Measurements from ENCODE around the gene KYAT1. TPM values are rescaled to one million over a fixed set of nuclear protein-coding genes. Genes with fewer than 3 reads are reported as not detected.
A peak's percentile ranks its signal among the peaks of the same experiment; 100 is the strongest.

Gene KYAT1
- 9.7 TPM for total RNA-seq

DNA sequence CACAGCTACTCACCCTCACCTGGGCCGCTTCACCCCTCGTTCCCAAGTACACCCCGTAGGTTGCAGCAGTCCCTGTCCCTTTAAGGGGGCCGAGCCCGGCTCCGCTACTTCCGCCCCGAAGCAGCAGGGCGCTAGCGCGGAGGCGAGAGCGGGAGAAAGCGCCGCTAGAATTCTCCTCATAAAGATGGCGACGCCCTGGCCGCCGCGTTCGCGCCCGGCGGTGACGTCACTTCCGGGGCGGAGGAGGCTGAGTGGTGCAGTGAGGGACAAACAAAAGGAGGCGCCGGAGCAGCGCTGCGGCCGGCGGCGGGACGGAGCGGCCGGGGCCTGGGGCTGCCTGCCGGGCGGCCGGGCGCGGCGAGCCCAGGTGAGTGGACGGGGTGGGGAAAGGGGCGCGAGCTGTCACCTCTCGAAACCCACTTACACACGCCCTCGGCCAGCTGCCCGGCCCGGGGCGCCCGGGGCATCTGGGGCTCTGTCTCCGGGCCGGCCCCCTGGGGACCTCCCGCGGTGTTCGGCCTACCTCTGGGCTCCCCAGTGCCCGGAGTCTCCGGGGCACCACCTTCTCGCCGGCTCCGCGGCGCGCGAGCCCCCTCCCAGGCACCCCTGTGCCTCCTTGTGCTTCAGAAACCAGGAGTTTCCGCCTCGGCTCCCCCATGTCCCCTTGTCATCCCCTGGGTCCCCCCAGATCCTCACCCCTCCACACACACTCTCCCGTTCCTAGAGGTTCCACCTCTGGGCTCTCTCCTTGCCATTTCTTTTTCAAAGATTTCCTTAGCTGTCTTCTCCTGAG lies at the start of gene KYAT1, which contains the start of gene LRRC8A:
TSS of gene KYAT1 (minus strand) at position 67 of the 793 bp plus-strand sequence. CDS start 36,545 bp downstream, outside the sequence.
TSS of gene LRRC8A (plus strand) at position 250 of the 793 bp plus-strand sequence. CDS start 25,032 bp downstream, outside the sequence.
- DNase-seq (ENCODE audit: low spot score): peak; percentile 97

DNA sequence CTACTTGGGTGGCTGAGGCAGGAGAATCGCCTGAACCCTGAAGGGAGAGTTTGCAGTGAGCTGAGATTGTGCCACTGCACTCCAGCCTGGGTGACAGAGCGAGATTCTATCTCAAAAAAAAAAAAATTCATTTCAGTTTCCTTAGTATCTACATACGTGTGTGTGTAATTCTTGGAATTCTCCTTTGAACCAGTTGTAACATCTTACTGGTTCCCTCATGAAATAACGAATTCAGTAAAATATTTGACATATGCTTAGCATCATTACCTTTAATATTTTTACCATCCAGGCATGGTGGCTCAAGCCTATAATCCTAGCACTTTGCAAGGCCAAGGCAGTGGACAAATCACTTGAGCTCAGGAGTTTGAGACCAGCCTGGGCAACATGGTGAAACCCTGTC lies 47.8 kb upstream of the KYAT1 start:
- no peak for DNase-seq (ENCODE audit: low spot score)

DNA sequence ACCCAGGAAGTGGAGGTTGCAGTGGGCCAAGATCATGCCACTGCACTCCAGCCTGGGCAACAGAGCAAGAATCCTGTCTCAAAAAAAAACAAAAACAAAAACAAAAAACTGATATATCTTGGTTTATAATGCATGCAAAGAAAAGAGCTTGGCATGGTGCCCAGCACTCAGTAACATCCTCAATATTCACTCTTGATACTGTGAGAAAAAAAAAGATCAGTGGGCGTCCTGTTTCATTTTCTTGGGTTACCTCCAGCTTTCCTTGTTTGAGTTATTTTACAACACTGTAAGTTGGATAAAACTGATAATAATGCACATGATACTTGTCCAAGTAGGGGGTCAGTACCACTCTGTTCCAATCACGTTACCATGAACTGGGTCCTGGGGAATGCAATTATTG lies 46.9 kb upstream of the KYAT1 start:
- no peak for DNase-seq (ENCODE audit: low spot score)

- peak; percentile 53 for DNase-seq (ENCODE audit: low spot score)
Measured at GRCh38 chr9:128927731-128928411, 46.1 kb upstream of the KYAT1 start.

DNA sequence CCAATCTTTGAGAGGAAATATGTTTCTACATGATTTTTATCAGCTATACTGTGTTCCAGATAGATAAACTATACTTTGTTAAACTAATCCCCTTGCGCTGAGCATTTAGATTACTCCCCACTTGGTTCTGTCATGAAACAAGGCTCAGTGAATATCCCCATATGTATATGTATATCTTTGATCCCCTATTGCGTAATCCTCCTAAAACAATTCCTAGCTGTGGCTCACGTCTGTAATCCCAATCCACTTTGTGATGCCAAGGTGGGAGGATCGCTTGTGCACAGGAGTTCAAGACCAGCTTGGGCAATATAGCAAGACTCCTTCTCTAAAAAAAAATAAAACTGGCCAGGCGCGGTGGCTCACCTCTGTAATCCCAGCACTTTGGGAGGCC lies 41.7 kb upstream of the KYAT1 start:
- DNase-seq (ENCODE audit: low spot score): no peak

GRCh38 chr9:128921881-128922763 lies 40.4 kb upstream of the KYAT1 start:
- no peak for DNase-seq (ENCODE audit: low spot score)

- no peak for DNase-seq (ENCODE audit: low spot score)
Measured at GRCh38 chr9:128920381-128921058, 38.8 kb upstream of the KYAT1 start, which contains the start of gene PHYHD1. TSS of gene PHYHD1 (plus strand) at chr9:128920982. CDS start at chr9:128922324, 1,342 bp downstream.

DNA sequence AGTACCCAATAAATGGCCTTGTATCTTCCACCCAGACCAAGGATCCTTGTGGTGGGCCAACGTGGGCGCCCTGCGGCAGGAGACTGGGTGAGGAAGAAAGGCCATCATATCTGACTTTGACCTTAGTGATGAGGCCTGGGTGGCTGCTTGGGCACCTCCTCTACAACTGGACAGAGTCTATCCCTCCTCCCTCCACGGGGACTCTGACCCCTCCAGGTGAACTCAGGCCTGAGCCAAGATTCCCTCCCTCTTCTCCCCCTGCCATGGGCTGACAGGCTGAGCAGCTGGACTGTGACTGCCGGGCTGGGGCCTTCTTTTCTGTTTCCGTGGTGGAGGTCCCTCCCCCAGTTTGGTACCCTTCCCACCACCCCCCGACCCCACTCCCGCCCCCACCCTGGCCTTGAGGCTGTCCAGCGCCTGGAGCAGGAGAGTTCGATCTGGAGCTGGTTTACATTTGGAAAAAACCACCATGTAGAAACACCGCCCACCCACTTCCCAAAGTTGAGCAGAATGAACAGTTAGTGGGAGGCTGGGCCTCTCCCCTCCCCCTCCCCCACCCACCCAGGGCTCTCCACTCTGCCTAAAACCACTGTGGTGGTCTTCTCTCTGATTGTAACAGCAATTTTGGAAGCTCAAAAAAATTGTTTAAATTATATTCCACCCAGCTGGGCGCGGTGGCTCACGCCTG lies 37.8 kb upstream of the KYAT1 start:
- no peak for DNase-seq (ENCODE audit: low spot score)

DNA sequence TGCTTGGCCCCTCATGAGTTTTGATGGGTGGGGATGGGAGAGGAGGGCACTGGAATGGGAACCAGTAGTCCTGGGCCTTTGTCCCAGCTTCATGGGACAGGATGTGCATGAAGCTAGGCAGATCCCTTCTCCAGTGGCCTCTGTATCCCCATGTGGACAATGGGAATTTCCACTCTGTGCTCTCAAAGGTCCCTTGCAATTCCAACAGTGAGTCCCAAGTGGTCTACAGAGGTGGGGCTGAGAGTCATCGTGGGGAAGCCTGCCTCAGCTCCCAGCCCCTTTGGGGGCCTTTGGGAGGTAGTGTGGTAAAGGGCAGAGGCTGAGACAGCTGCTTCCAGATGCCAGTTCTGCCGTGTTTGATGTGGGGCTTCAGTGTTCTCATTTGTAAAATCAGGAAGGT lies 37.2 kb upstream of the KYAT1 start:
- no peak for DNase-seq (ENCODE audit: low spot score)

- DNase-seq (ENCODE audit: low spot score): peak; percentile 82
Measured at GRCh38 chr9:128917151-128917849, 35.5 kb upstream of the KYAT1 start.

DNA sequence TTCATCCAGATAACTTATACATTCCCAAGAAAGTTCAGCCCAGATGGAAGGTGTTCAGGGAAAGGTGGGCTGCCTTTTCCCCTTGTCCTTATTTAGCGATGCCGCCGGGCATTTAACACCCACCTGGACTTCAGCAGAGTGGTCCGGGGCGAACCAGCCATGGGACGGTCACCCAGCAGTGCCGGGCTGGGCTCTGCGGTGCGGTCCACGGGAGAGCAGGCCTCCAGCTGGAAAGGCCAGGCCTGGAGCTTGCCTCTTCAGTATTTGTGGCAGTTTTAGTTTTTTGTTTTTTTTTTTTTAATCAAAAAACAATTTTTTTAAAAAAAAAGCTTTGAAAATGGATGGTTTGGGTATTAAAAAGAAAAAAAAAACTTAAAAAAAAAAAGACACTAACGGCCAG lies 35.0 kb upstream of the KYAT1 start:
- no peak for DNase-seq (ENCODE audit: low spot score)

GRCh38 chr9:128916204-128916603 lies 34.5 kb upstream of the KYAT1 start:
- no peak for DNase-seq (ENCODE audit: low spot score)

DNA sequence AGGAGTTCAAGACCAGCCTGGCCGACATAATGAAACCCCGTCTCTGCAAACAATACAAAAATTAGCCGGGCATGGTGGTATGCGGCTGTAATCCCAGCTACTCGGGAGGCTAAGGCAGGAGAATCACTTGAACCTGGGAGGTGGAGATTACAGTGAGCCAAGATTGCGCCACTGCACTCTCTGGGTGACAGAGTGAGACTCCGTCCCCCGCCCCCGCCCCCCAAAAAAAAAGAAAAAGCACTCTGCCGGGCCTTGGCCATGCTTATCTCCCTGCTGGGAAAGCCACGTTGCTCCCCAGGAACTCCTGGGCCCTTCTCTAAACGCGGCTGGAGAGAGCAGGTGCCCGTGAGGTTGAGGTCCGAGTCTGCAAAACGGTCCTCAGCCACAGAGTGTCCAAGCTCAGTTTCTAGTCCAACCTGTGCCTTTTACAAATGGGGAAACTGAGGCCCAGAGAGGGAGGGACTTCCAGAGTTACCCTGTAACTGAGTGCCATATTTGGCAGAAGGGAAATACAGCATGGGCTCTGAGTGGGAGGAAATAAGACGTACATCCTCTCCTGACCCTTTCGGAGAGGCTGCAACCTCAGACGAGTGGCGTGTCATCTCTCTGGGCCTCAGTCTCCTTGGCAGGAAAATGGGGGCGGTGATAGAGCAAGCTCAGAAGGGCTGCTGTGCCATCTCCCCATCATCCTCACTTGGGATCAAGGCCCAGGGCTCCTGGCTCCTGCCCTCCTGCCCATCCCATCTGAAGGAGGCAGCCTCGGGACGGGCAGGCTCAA lies 32.4 kb upstream of the KYAT1 start:
- no peak for DNase-seq (ENCODE audit: low spot score)

- no peak for DNase-seq (ENCODE audit: low spot score)
Measured at GRCh38 chr9:128913048-128913900, 31.5 kb upstream of the KYAT1 start.

DNA sequence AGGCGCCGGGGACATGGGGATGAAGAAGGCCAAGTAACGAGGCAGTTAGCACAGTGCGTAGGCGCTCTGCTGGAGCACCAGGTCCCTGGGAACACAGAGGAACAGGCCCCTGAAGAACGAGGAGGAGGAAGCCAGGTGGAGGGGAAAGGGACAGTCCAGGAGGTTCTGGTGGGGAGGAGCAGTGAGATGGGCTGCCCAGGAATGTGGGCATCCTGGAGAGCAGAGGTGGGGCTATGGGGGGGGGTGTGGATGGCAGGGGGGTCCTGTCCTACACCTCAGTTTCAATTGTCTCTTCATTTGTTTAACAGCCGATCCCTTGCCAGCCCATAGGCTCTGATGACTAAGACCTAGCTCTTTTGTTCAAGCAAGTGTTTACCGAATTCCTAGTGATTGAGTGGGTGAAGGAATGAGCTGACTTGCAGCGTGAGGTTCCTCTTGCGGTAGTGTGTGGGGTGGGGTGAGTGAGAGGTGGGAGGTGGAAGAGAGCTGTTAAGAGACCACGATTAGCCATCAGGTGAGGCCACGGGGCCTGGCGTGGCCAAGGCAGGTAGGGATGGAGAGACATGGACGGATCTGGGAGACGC lies 30.6 kb upstream of the KYAT1 start:
- DNase-seq (ENCODE audit: low spot score): no peak

GRCh38 chr9:128911529-128912035 lies 29.8 kb upstream of the KYAT1 start:
- DNase-seq (ENCODE audit: low spot score): no peak

- DNase-seq (ENCODE audit: low spot score): no peak
Measured at GRCh38 chr9:128910906-128911305, 29.2 kb upstream of the KYAT1 start.

DNA sequence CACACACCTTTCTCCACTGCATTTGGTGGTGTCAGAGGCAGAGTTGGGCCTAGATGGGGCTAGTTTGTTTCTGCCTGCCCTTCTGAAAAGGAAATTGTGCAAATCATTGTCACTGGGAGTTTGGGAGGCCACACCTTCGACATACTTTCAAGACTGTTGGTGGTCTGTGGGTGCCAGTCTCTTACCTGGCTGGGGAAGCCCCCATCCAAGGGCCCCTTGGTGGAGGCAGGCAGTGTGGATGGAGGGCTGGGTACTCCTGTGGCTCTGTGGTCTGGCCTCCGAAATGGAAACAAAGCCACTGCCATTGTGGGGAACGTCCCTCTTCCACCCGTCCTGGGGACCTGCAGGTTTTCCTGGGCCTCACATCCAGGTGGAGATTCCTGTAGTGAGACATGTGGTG lies 28.1 kb upstream of the KYAT1 start:
- DNase-seq (ENCODE audit: low spot score): no peak

All from mucosa of gallbladder (tissue), 1 donor.